ENCODE data around the gene NOTCH4.

Gene NOTCH4

GRCh38 chr6:32183483-32184083 lies 40.3 kb downstream of the NOTCH4 start:
- H3K9ac ChIP-seq (ENCODE audit: low read length), result peak overlapping the region; percentile 36
- H4K91ac ChIP-seq (ENCODE audit: low read length), result no peak overlapping the region
- 95% methylated on average over 15 of the region's 15 CpGs for WGBS

GRCh38 chr6:32183030-32183429 lies 40.8 kb downstream of the NOTCH4 start:
- Histone ChIP-seq H3K4ac (ENCODE audit: low read depth in 1 of 2, low read length in 2 of 2) (no peak overlapping the region), H3K18ac (ENCODE audit: low read depth in 1 of 2, low read length in 2 of 2) (no peak overlapping the region), H3K27ac (ENCODE audit: low read length, poor library complexity, severe bottlenecking) (no peak overlapping the region), H3K4me2 (ENCODE audit: low read length, poor library complexity, severe bottlenecking) (no peak overlapping the region), H3K27me3 (ENCODE audit: control insufficient read depth in 1 of 2, insufficient read depth in 1 of 2, low read length in 2 of 2) (no peaks in the 10 kb centered on the region), H3K9ac (ENCODE audit: low read length) (peak overlapping the region; percentile 36), H3K79me1 (replicated peaks; ENCODE audit: low read length, poor library complexity, severe bottlenecking) (peaks cover 37% of the 10 kb centered on the region), H3K4me3 (ENCODE audit: insufficient read depth in 1 of 2, low read depth in 1 of 2, low read length in 2 of 2) (no peak overlapping the region), H3K4me1 (ENCODE audit: control insufficient read depth, insufficient read depth, low read depth, low read length) (peaks cover 21% of the 10 kb centered on the region), H2AFZ (ENCODE audit: low read depth, low read length) (no peak overlapping the region), H3K14ac (ENCODE audit: low read length in 2 of 2) (no peak overlapping the region), H2BK120ac (ENCODE audit: low read depth, low read length) (no peak overlapping the region), H3K23ac (ENCODE audit: low read length in 2 of 2) (no peak overlapping the region), H2BK5ac (ENCODE audit: low read depth, low read length, poor library complexity, severe bottlenecking) (no peak overlapping the region), H2BK15ac (ENCODE audit: low read depth, poor library complexity, severe bottlenecking) (no peak overlapping the region), H3K9me3 (ENCODE audit: control insufficient read depth, low read length) (no peaks in the 10 kb centered on the region), H4K8ac (ENCODE audit: low read length) (no peak overlapping the region), H3K36me3 (ENCODE audit: control insufficient read depth in 1 of 2, insufficient read depth in 2 of 2, low read depth in 1 of 2, low read length in 2 of 2) (peaks cover 64 to 67% of the 10 kb centered on the region in 2 experiments), H4K91ac (ENCODE audit: low read length) (no peak overlapping the region), H2AK5ac (ENCODE audit: low read length, severe bottlenecking) (no peak overlapping the region), H2BK12ac (ENCODE audit: low read length in 2 of 2) (no peak overlapping the region)
- DNase-seq, result no peak
- 97% methylated on average over 3 of the region's 3 CpGs for WGBS

More at GRCh38 chr6:32183483-32184083, 40.3 kb downstream of the NOTCH4 start:
- no peaks in the 10 kb centered on the region for H3K9me3 ChIP-seq (ENCODE audit: control insufficient read depth, low read length)
- H3K79me1 ChIP-seq (replicated peaks; ENCODE audit: low read length, poor library complexity, severe bottlenecking), result peaks cover 36% of the 10 kb centered on the region
- no peak overlapping the region for H3K18ac ChIP-seq (ENCODE audit: low read depth in 1 of 2, low read length in 2 of 2)
- H3K27ac ChIP-seq (ENCODE audit: low read length, poor library complexity, severe bottlenecking), result no peak overlapping the region
- H2BK15ac ChIP-seq (ENCODE audit: low read depth, poor library complexity, severe bottlenecking), result no peak overlapping the region
- no peak overlapping the region for H3K4me3 ChIP-seq (ENCODE audit: insufficient read depth in 1 of 2, low read depth in 1 of 2, low read length in 2 of 2)
- no peak overlapping the region for H2AK5ac ChIP-seq (ENCODE audit: low read length, severe bottlenecking)
- H3K4ac ChIP-seq (ENCODE audit: low read depth in 1 of 2, low read length in 2 of 2), result no peak overlapping the region
- no peaks in the 10 kb centered on the region for H3K27me3 ChIP-seq (ENCODE audit: control insufficient read depth in 1 of 2, insufficient read depth in 1 of 2, low read length in 2 of 2)
- no peak overlapping the region for H3K14ac ChIP-seq (ENCODE audit: low read length in 2 of 2)
- H3K23ac ChIP-seq (ENCODE audit: low read length in 2 of 2), result no peak overlapping the region
- no peak overlapping the region for H2AFZ ChIP-seq (ENCODE audit: low read depth, low read length)
- H3K4me1 ChIP-seq (ENCODE audit: control insufficient read depth, insufficient read depth, low read depth, low read length), result peaks cover 25% of the 10 kb centered on the region
- no peak overlapping the region for H2BK12ac ChIP-seq (ENCODE audit: low read length in 2 of 2)
- no peak overlapping the region for H2BK120ac ChIP-seq (ENCODE audit: low read depth, low read length)
- no peak overlapping the region for H2BK5ac ChIP-seq (ENCODE audit: low read depth, low read length, poor library complexity, severe bottlenecking)
- no peak overlapping the region for H4K8ac ChIP-seq (ENCODE audit: low read length)
- H3K4me2 ChIP-seq (ENCODE audit: low read length, poor library complexity, severe bottlenecking), result no peak overlapping the region
- DNase-seq, result no peak
- H3K36me3 ChIP-seq (ENCODE audit: control insufficient read depth in 1 of 2, insufficient read depth in 2 of 2, low read depth in 1 of 2, low read length in 2 of 2), result peaks cover 67 to 68% of the 10 kb centered on the region in 2 experiments

- H3K9me3 ChIP-seq (ENCODE audit: control insufficient read depth, low read length), result no peaks in the 10 kb centered on the region
- no peak overlapping the region for H4K91ac ChIP-seq (ENCODE audit: low read length)
- no peak overlapping the region for H3K4me2 ChIP-seq (ENCODE audit: low read length, poor library complexity, severe bottlenecking)
- peaks cover 17% of the 10 kb centered on the region for H3K4me1 ChIP-seq (ENCODE audit: control insufficient read depth, insufficient read depth, low read depth, low read length)
- H2BK120ac ChIP-seq (ENCODE audit: low read depth, low read length), result no peak overlapping the region
- peaks cover 60 to 62% of the 10 kb centered on the region in 2 experiments for H3K36me3 ChIP-seq (ENCODE audit: control insufficient read depth in 1 of 2, insufficient read depth in 2 of 2, low read depth in 1 of 2, low read length in 2 of 2)
- H3K14ac ChIP-seq (ENCODE audit: low read length in 2 of 2), result no peak overlapping the region
- peak overlapping the region; percentile 36 for H3K9ac ChIP-seq (ENCODE audit: low read length)
- H2AK5ac ChIP-seq (ENCODE audit: low read length, severe bottlenecking), result no peak overlapping the region
- DNase-seq, result no peak
- no peak overlapping the region for H3K18ac ChIP-seq (ENCODE audit: low read depth in 1 of 2, low read length in 2 of 2)
- H2BK5ac ChIP-seq (ENCODE audit: low read depth, low read length, poor library complexity, severe bottlenecking), result no peak overlapping the region
- H3K27ac ChIP-seq (ENCODE audit: low read length, poor library complexity, severe bottlenecking), result no peak overlapping the region
- H3K79me1 ChIP-seq (replicated peaks; ENCODE audit: low read length, poor library complexity, severe bottlenecking), result peaks cover 35% of the 10 kb centered on the region
- no peak overlapping the region for H3K4ac ChIP-seq (ENCODE audit: low read depth in 1 of 2, low read length in 2 of 2)
- H2BK12ac ChIP-seq (ENCODE audit: low read length in 2 of 2), result no peak overlapping the region
- no peak overlapping the region for H2AFZ ChIP-seq (ENCODE audit: low read depth, low read length)
- no peaks in the 10 kb centered on the region for H3K27me3 ChIP-seq (ENCODE audit: control insufficient read depth in 1 of 2, insufficient read depth in 1 of 2, low read length in 2 of 2)
- no peak overlapping the region for H3K4me3 ChIP-seq (ENCODE audit: insufficient read depth in 1 of 2, low read depth in 1 of 2, low read length in 2 of 2)
- WGBS, result 96% methylated on average over 9 of the region's 10 CpGs
- no peak overlapping the region for H3K23ac ChIP-seq (ENCODE audit: low read length in 2 of 2)
- no peak overlapping the region for H4K8ac ChIP-seq (ENCODE audit: low read length)
- H2BK15ac ChIP-seq (ENCODE audit: low read depth, poor library complexity, severe bottlenecking), result no peak overlapping the region
Observed at GRCh38 chr6:32182555-32182981, 41.3 kb downstream of the NOTCH4 start.

- Histone ChIP-seq H2AK5ac (ENCODE audit: low read length, severe bottlenecking) (no peak overlapping the region), H4K8ac (ENCODE audit: low read length) (no peak overlapping the region)
- 96% methylated on average over 9 of the region's 10 CpGs for WGBS
Observed at GRCh38 chr6:32181915-32182529, 41.8 kb downstream of the NOTCH4 start.

More at GRCh38 chr6:32181915-32182529, 41.8 kb downstream of the NOTCH4 start:
- H3K9ac ChIP-seq (ENCODE audit: low read length), result peak overlapping the region; percentile 8
- H3K9me3 ChIP-seq (ENCODE audit: control insufficient read depth, low read length), result no peaks in the 10 kb centered on the region
- H2BK15ac ChIP-seq (ENCODE audit: low read depth, poor library complexity, severe bottlenecking), result no peak overlapping the region
- H3K27me3 ChIP-seq (ENCODE audit: control insufficient read depth in 1 of 2, insufficient read depth in 1 of 2, low read length in 2 of 2), result no peaks in the 10 kb centered on the region
- H2AFZ ChIP-seq (ENCODE audit: low read depth, low read length), result no peak overlapping the region
- peak overlapping the region in 1 of 2 experiments; percentile 24 for H2BK12ac ChIP-seq (ENCODE audit: low read length in 2 of 2)
- H4K91ac ChIP-seq (ENCODE audit: low read length), result no peak overlapping the region
- no peak for DNase-seq
- no peak overlapping the region for H2BK5ac ChIP-seq (ENCODE audit: low read depth, low read length, poor library complexity, severe bottlenecking)
- H2BK120ac ChIP-seq (ENCODE audit: low read depth, low read length), result no peak overlapping the region
- no peak overlapping the region for H3K18ac ChIP-seq (ENCODE audit: low read depth in 1 of 2, low read length in 2 of 2)
- H3K4me1 ChIP-seq (ENCODE audit: control insufficient read depth, insufficient read depth, low read depth, low read length), result peaks cover 14% of the 10 kb centered on the region
- H3K23ac ChIP-seq (ENCODE audit: low read length in 2 of 2), result no peak overlapping the region
- H3K4me2 ChIP-seq (ENCODE audit: low read length, poor library complexity, severe bottlenecking), result no peak overlapping the region
- H3K14ac ChIP-seq (ENCODE audit: low read length in 2 of 2), result no peak overlapping the region
- no peak overlapping the region for H3K4me3 ChIP-seq (ENCODE audit: insufficient read depth in 1 of 2, low read depth in 1 of 2, low read length in 2 of 2)
- no peak overlapping the region for H3K27ac ChIP-seq (ENCODE audit: low read length, poor library complexity, severe bottlenecking)
- no peak overlapping the region for H3K4ac ChIP-seq (ENCODE audit: low read depth in 1 of 2, low read length in 2 of 2)
- H3K79me1 ChIP-seq (replicated peaks; ENCODE audit: low read length, poor library complexity, severe bottlenecking), result peaks cover 35% of the 10 kb centered on the region
- H3K36me3 ChIP-seq (ENCODE audit: control insufficient read depth in 1 of 2, insufficient read depth in 2 of 2, low read depth in 1 of 2, low read length in 2 of 2), result peaks cover 54 to 57% of the 10 kb centered on the region in 2 experiments

All from mesenchymal stem cell (in vitro differentiated cells and primary cell).